Adrenal gland (tissue), 5 donors: Measurements from ENCODE around the gene TTC33.

ENCODE experiments used
- CTCF ChIP-seq, 6 experiments: fragments of 450-650 bp in 4 of 6; fragments of 200-600 bp in 2 of 6; sonication (generic) in 1 of 6; IDR thresholded peaks; 1 replicate in 5 of 6; 2 replicates in 1 of 6; pipeline versions ENCODE4 v1.5.1 to v1.8.0; 2016 to 2021; ENCODE audit warnings: antibody characterized with exemption in 6 of 6, mild to moderate bottlenecking in 2 of 6, moderate library complexity in 1 of 6
- POLR2A ChIP-seq, 2 donors: fragments of 450-650 bp; IDR thresholded peaks; one replicate each; pipeline ENCODE4 v1.6.1; 2017; ENCODE audit warnings: antibody characterized with exemption in 2 of 2, mild to moderate bottlenecking in 2 of 2, moderate library complexity in 1 of 2
- donor health status: DM: no; HTN: no; CAD: no.

GRCh38 chr5:40615586-40616170, 140.1 kb downstream of the TTC33 start:
- TF ChIP-seq CTCF (IDR thresholded peaks at IDR 0.05) (no peak), POLR2A (IDR thresholded peaks at IDR 0.05) (no peak)
